SK-MEL-5 (cell line): ENCODE data around the gene KLK4. TPM values are rescaled to one million over a fixed set of nuclear protein-coding genes. Genes with fewer than 3 reads are reported as not detected.

Experiments used
- DNase-seq: peaks from one replicate; pipeline ENCODE4 v3.0.0-alpha.2; 2016; ENCODE audit warnings: low read depth, low spot score
- in situ Hi-C: cut with HindIII; loops from 2 replicates; pipeline ENCODE4 v1.10.0; 2016; ENCODE audit warnings: low sequenced_read_pairs, high pct_unique_total_duplicates, low pct_unique_long_range_greater_than_20kb
- total RNA-seq: library from RNA; depleted of rRNA; stranded (reverse); fragments of >200 nt; shearing (Covaris generic); gene quantifications from 2 replicates; pipeline ENCODE4 v1.2.3, GENCODE V29; 2014

The KLK4 gene
- total RNA-seq, 1 experiment from 2014 or later, result not detected

DNA sequence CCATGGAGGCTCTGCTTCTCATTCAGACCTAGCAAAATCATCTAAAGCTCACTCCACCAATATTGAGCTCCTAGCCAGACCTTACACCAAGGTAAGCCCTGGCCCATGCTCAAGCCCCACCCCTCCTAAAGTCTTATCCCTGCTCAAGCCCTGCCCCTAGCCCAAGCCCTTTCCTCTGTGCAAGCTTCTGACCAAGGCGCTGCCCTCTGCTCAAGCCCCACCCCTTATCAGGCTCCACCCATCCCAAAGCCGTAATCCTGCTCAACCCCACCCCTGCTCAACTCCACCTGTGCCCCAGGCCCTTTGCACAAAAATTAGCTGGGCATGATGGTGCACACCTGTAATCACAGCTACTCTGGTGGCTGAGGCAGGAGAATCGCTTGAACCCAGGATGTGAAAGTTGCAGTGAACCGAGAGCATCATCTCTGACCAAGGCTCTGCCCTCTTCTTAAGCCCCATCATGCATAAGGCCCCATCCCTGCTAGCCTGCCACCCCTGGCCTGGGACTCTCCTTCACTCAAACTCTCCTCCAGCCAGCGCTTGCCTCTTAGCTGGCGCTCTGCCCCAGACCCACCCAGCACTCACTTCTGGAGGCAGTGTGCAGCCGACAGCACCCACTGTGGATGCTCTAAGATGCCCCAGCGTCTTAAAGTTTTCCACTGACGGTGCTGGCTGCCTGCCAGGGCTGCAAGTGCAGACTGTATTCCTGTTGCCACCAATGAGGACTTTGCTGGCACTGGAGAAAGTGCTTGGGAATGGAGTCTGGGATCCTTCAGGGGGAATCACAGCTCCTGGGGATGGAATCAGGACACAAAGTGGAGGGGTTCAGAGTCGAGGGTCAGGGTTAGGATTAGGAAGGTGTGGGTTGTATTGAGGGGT lies 16.5 kb downstream of the KLK4 start:
- in situ Hi-C loops, result no loop called here
- DNase-seq, result no peak

DNA sequence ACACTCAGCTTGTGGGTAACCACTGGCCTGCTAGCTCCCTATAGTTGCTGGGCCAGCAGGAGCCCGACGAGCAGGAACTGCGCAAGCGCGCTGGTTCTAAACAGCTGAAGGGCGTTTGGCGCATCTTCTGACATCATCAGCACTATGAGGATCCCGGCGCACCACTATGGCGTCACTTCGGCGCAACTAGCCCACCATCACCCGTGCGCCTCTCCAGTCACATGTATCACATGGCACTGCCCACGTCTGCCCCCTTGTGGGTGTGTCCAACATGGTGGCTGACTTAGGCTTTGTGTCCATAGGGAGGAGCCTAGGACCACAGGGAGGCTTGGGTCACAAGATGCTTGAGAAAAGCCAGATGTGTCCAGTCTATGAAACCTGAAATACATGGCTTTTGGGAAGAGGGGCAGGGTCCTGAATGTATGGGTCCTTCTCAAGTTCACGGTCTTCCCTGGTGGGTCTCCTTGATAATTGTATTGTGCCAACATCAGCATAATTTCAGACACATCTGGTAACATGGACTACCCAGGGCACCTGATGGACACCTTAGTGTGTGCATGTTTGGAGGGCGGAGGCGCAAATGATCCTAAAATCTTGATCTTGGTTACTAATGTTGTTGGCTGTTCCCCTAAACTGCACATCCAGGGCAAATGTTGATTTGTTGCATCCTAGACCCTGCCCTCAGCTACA lies 18.0 kb downstream of the KLK4 start:
- peak; percentile 33 for DNase-seq
- in situ Hi-C loops, result no loop called here

GRCh38 chr19:50891253-50891625 lies 20.0 kb downstream of the KLK4 start:
- no peak for DNase-seq
- in situ Hi-C loops, result no loop called here

DNA sequence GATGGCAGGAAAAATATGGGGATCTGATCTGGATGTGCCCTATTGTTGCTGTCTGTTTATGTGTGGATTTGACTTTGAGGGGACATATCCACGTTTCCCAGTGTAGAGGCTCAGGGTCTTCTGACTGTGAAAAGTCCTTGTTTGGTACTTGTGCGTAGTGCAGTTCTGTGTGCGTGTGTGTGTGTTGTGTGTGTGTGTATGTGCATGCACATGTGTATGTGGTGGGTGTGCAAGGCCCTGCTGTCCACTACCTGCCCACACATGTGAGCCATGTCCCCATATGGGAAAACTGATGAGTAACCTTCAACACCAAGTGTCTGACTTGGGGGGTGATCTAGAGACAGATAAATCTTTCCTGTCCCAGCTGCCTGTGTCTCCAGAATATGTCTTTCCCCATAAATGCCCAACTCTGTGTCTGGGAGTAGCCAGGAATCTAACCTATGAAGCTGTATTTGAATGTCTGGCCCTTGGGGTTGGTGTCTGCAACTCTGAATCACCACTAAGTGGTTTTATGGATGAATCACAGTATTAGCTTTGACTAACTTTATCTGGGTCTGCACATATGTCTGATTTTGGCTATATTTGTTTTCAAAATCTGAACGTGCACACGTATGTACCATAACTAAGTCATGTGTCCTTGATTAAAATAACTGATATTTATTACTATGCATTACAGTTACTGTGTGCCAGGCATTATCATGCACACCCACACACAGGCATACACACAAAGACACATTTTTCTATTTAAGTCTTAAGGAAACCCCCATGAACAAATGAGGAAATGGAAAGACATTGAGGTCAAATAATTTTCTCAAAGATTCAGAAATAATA lies 20.6 kb downstream of the KLK4 start:
- in situ Hi-C loops, result no loop called here
- DNase-seq, result no peak

GRCh38 chr19:50889638-50890037 lies 21.6 kb downstream of the KLK4 start:
- in situ Hi-C loops, result no loop called here
- DNase-seq, result peak; percentile 54

GRCh38 chr19:50882188-50882587 lies 29.0 kb downstream of the KLK4 start:
- in situ Hi-C loops, result no loop called here

DNA sequence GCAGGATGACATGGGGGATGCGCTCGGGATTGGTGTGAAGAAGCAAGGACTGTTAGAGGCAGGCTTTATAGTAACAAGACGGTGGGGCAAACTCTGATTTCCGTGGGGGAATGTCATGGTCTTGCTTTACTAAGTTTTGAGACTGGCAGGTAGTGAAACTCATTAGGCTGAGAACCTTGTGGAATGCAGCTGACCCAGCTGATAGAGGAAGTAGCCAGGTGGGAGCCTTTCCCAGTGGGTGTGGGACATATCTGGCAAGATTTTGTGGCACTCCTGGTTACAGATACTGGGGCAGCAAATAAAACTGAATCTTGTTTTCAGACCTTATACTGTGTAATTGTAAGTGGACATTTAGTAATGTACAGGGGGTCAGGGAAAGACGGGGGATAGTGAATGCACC lies 31.0 kb downstream of the KLK4 start:
- in situ Hi-C loops, result no loop called here
- no peak for DNase-seq

More at GRCh38 chr19:50882188-50882587, 29.0 kb downstream of the KLK4 start:
- DNase-seq, result no peak

DNA sequence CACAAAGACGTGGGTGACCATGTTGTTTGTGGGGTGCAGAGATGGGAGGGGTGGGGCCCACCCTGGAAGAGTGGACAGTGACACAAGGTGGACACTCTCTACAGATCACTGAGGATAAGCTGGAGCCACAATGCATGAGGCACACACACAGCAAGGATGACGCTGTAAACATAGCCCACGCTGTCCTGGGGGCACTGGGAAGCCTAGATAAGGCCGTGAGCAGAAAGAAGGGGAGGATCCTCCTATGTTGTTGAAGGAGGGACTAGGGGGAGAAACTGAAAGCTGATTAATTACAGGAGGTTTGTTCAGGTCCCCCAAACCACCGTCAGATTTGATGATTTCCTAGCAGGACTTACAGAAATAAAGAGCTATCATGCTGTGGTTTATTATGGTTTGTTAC lies 32.3 kb downstream of the KLK4 start:
- no peak for DNase-seq
- in situ Hi-C loops, result no loop called here

- in situ Hi-C loops, result no loop called here
Observed at GRCh38 chr19:50877338-50877737, 33.9 kb downstream of the KLK4 start.

GRCh38 chr19:50876456-50876855 lies 34.7 kb downstream of the KLK4 start:
- in situ Hi-C loops, result no loop called here
- no peak for DNase-seq

More at GRCh38 chr19:50877338-50877737, 33.9 kb downstream of the KLK4 start:
- no peak for DNase-seq

DNA sequence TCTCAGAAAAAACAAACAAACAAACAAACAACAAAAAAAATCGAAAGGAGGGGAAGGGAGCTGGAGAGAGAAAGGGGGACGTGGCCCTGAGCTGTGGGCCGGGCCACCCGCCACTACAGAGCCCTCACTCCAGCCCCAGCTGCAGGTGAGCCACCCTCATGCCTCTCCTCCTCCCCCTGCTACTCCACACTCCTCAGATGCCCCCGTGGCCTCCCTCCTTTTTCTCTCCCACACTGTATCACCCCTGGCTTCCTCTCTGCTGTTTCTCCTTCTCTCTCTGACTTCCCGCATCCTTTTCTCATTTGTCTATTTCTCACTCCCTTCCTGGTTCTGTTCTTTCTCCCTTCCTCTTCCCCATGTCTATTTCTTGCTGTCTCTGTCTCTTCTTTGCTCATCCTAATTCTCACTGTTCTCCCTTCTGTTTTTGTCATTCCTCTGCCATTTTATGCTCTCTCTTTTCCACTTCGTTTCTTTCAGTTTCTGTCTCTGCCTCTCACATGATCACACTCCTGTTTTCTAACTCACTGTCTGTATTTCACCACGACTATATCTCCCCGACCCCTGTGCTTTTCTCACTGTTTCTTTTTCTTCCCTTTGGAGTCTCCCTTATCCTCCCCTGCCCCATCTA lies 35.3 kb downstream of the KLK4 start:
- DNase-seq, result no peak
- in situ Hi-C loops, result no loop called here

DNA sequence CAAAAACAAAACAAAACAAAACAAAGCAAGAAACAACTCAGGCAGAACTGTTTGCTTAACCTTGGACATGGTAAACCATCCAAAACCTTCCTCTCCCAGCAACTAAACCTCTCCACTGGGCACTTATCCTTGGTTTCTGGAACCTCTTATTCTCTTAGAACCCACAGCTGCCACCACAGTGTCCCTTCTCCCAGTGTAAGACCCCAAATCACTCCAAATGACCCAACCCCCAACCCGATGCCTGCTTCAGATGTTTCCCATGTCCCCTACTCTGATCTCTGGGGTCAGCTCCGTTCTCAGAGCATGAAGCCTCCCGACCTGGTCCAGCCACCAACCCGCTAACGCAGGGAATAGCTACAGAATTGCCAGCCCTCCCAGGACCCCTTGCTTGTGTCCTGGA lies 37.0 kb downstream of the KLK4 start:
- in situ Hi-C loops, result no loop called here
- DNase-seq, result no peak

- no peak for DNase-seq
- in situ Hi-C loops, result no loop called here
Observed at GRCh38 chr19:50873056-50873455, 38.1 kb downstream of the KLK4 start, which contains the start of gene KLK2. Gene KLK2, plus strand, starts transcription at chr19:50873439. Its CDS starts 35 bp downstream, at chr19:50873474.

GRCh38 chr19:50870417-50871089 lies 40.6 kb downstream of the KLK4 start:
- DNase-seq, result peak; percentile 93
- in situ Hi-C loops, result no loop called here

DNA sequence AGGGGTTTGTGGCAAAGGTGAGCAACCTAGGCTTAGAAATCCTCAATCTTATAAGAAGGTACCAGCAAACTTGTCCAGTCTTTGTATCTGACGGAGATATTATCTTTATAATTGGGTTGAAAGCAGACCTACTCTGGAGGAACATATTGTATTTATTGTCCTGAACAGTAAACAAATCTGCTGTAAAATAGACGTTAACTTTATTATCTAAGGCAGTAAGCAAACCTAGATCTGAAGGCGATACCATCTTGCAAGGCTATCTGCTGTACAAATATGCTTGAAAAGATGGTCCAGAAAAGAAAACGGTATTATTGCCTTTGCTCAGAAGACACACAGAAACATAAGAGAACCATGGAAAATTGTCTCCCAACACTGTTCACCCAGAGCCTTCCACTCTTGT lies 41.7 kb downstream of the KLK4 start:
- in situ Hi-C loops, result no loop called here
- DNase-seq, result no peak

DNA sequence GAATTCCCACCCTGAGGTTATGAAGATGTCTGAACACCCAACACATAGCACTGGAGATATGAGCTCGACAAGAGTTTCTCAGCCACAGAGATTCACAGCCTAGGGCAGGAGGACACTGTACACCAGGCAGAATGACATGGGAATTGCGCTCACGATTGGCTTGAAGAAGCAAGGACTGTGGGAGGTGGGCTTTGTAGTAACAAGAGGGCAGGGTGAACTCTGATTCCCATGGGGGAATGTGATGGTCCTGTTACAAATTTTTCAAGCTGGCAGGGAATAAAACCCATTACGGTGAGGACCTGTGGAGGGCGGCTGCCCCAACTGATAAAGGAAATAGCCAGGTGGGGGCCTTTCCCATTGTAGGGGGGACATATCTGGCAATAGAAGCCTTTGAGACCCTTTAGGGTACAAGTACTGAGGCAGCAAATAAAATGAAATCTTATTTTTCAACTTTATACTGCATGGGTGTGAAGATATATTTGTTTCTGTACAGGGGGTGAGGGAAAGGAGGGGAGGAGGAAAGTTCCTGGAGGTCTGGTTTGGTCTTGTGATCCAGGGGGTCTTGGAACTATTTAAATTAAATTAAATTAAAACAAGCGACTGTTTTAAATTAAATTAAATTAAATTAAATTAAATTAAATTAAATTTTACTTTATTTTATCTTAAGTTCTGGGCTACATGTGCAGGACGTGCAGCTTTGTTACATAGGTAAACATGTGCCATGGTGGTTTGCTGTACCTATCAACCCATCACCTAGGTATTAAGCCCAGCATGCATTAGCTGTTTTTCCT lies 49.5 kb downstream of the KLK4 start:
- in situ Hi-C loops, result no loop called here
- no peak for DNase-seq
